Neural crest cell (in vitro differentiated cells): ENCODE results near the gene CMTM1. TPM values are rescaled to one million over a fixed set of nuclear protein-coding genes. Genes with fewer than 3 reads are reported as not detected.
"Not testable (repeated sequence)": the region's sequence is repeated elsewhere in the genome, so short reads cannot be mapped to it uniquely, and the experiment has no call there.

Source experiments
- DNase-seq: peaks from one replicate; pipeline ENCODE4 v3.0.0; 2021; ENCODE audit warnings: low read depth, mixed read lengths, low spot score
- H3K27ac Mint-ChIP-seq: one replicate; pipeline ENCODE4 v1.8.0; 2021; ENCODE audit warnings: mild to moderate bottlenecking, mixed read lengths; ENCODE audit not compliant: unreplicated experiment
- H3K27me3 Mint-ChIP-seq: 2 replicates; pipeline ENCODE4 v1.8.0; 2021; ENCODE audit warnings: low read depth, mild to moderate bottlenecking, mixed read lengths
- H3K36me3 Mint-ChIP-seq: 2 replicates; pipeline ENCODE4 v1.8.0; 2021; ENCODE audit warnings: low read depth, mild to moderate bottlenecking, mixed read lengths
- H3K4me1 Mint-ChIP-seq: 2 replicates; pipeline ENCODE4 v1.8.0; 2021; ENCODE audit warnings: mixed read lengths
- H3K4me3 Mint-ChIP-seq: one replicate; pipeline ENCODE4 v1.8.0; 2021; ENCODE audit warnings: mild to moderate bottlenecking, mixed read lengths
- H3K9me3 Mint-ChIP-seq: 2 replicates; pipeline ENCODE4 v1.8.0; 2021; ENCODE audit warnings: mixed read lengths
- total RNA-seq: library from RNA; stranded (reverse); gene quantifications from 2 replicates; pipeline ENCODE4 v1.2.1, GENCODE V29; 2021
- TF ChIP-seq, protein P1 (sequence below): fragments of 200-600 bp; sonication (generic); conservative IDR thresholded peaks from 2 replicates; pipeline ENCODE4 v1.5.0; 2021; ENCODE audit warnings: antibody characterized with exemption, mild to moderate bottlenecking

The CMTM1 gene
- total RNA-seq, 1 donor from 2014 or later = 17.1 TPM

DNA sequence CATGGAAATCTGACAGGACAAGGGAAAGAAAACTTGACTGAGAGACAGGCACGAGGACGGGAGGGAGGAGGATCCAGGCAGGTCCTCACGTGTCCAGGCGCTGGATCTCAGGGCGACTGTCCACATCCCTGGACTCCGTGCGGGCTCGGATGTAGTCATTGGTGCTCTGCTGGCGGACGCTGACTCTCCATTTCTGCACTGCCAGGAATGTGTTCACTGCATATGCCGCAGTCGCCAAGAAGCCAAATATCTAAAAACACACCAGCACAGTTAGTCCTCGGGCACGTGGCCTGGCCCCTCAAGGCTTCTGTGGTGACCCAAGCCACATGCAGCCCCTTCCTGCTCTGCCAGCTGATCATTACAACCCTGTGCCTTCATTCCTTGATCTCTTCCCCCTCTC, 55.7 kb downstream of the CMTM1 start:
- TF ChIP-seq, protein P1, sequence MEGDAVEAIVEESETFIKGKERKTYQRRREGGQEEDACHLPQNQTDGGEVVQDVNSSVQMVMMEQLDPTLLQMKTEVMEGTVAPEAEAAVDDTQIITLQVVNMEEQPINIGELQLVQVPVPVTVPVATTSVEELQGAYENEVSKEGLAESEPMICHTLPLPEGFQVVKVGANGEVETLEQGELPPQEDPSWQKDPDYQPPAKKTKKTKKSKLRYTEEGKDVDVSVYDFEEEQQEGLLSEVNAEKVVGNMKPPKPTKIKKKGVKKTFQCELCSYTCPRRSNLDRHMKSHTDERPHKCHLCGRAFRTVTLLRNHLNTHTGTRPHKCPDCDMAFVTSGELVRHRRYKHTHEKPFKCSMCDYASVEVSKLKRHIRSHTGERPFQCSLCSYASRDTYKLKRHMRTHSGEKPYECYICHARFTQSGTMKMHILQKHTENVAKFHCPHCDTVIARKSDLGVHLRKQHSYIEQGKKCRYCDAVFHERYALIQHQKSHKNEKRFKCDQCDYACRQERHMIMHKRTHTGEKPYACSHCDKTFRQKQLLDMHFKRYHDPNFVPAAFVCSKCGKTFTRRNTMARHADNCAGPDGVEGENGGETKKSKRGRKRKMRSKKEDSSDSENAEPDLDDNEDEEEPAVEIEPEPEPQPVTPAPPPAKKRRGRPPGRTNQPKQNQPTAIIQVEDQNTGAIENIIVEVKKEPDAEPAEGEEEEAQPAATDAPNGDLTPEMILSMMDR = no peak
- Mint-ChIP-seq H3K36me3 (no peaks in the 10 kb centered on the region), H3K4me1 (peaks cover 3% of the 10 kb centered on the region), H3K27me3 (no peaks in the 10 kb centered on the region), H3K27ac (no peak overlapping the region), H3K4me3 (no peak overlapping the region), H3K9me3 (no peaks in the 10 kb centered on the region)
- no peak for DNase-seq

- Mint-ChIP-seq H3K4me3 (no peak overlapping the region), H3K27ac (no peak overlapping the region), H3K36me3 (no peaks in the 10 kb centered on the region), H3K9me3 (no peaks in the 10 kb centered on the region), H3K27me3 (no peaks in the 10 kb centered on the region), H3K4me1 (peaks cover 3% of the 10 kb centered on the region)
- TF ChIP-seq, protein P1 = no peak
- no peak for DNase-seq
These were observed 56.6 kb downstream of the CMTM1 start for GRCh38 chr16:66622863-66623262.

- H3K36me3 Mint-ChIP-seq = no peaks in the 10 kb centered on the region
- H3K9me3 Mint-ChIP-seq = no peaks in the 10 kb centered on the region
- no peak overlapping the region for H3K27ac Mint-ChIP-seq
- H3K27me3 Mint-ChIP-seq = no peaks in the 10 kb centered on the region
- TF ChIP-seq, protein P1 = no peak
- peaks cover 3% of the 10 kb centered on the region for H3K4me1 Mint-ChIP-seq
- H3K4me3 Mint-ChIP-seq = no peak overlapping the region
- no peak for DNase-seq
These were observed 57.5 kb downstream of the CMTM1 start for GRCh38 chr16:66623755-66624154.

DNA sequence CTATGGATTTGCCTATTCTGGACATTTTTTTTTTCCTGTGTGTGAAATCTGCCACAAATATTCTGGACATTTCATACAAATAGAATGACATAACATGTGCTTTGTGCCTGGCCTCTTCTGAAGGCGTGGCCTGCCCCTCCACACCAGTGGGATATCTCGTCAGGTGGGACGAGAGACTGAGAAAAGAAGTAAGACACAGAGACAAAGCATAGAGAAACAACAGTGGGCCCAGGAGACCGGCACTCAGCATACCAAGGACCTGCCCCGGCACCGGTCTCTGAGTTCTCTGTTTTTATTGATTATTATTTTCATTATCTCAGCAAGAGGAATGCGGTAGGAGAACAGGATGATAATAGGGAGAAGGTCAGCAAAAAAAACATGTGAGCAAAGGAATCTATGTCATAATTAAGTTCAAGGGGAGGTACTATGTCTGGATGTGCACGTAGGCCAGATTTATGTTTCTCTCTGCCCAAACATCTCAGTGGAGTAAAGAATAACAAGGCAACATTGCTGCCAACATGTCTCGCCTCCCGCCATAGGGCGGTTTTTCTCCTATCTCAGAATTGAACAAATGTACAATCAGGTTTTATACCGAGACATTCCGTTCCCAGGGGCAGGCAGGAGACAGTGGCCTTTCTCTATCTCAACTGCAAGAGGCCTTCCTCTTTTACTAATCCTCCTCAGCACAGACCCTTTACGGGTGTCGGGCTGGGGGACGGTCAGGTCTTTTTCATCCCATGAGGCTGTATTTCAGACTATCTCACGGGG, 61.6 kb downstream of the CMTM1 start:
- not testable (repeated sequence) for H3K27ac Mint-ChIP-seq, H3K9me3 Mint-ChIP-seq, H3K27me3 Mint-ChIP-seq, DNase-seq, H3K4me1 Mint-ChIP-seq, H3K4me3 Mint-ChIP-seq, H3K36me3 Mint-ChIP-seq

Other genes starting within 250 kb of the CMTM1 start
- 0.45 and 0.56 TPM in 2 replicates for gene CDH5, start 199.7 kb upstream of the CMTM1 start, total RNA-seq
- 1.5 TPM in 2 replicates for gene BEAN1, start 139.1 kb upstream of the CMTM1 start, total RNA-seq
- gene TK2, start 16.3 kb upstream of the CMTM1 start, total RNA-seq = 12.6 and 16.3 TPM in 2 replicates
- 48.8 and 51.2 TPM in 2 replicates for gene CKLF, start 13.9 kb upstream of the CMTM1 start, total RNA-seq
- 0.54 and 0.75 TPM in 2 replicates for gene CMTM2, start 13.0 kb downstream of the CMTM1 start, total RNA-seq
- gene CMTM3, start 38.3 kb downstream of the CMTM1 start, total RNA-seq = 89.2 and 91.6 TPM in 2 replicates
- gene CMTM4, start 130.3 kb downstream of the CMTM1 start, total RNA-seq = 31.7 and 32.5 TPM in 2 replicates
- gene DYNC1LI2, start 185.2 kb downstream of the CMTM1 start, total RNA-seq = 125 and 127 TPM in 2 replicates
- 0.25 and 0.26 TPM in 2 replicates for gene TERB1, start 235.1 kb downstream of the CMTM1 start, total RNA-seq